Testis (tissue), 3 donors: ENCODE measurements around the gene GAGE13. TPM values are rescaled to one million over a fixed set of nuclear protein-coding genes. Genes with fewer than 3 reads are reported as not detected.
A peak's percentile ranks its signal among the peaks of the same experiment; 100 is the strongest.
"Not testable (repeated sequence)": the region's sequence is repeated elsewhere in the genome, so short reads cannot be mapped to it uniquely, and the experiment has no call there.

Experiments
- DNase-seq: peaks from one replicate; pipeline ENCODE4 v3.0.0-alpha.2; 2019
- H3K27ac ChIP-seq, 2 donors: fragments of 200-600 bp; sonication (generic); one replicate each; pipeline ENCODE4 v1.5.1; 2019
- H3K27me3 ChIP-seq: fragments of 200-600 bp; sonication (generic); one replicate; pipeline ENCODE4 v1.5.1; 2019
- H3K36me3 ChIP-seq: fragments of 200-600 bp; sonication (generic); one replicate; pipeline ENCODE4 v1.5.1; 2017; ENCODE audit warnings: low read depth; ENCODE audit errors: missing control alignments
- H3K4me1 ChIP-seq: fragments of 200-600 bp; sonication (generic); one replicate; pipeline ENCODE4 v1.5.1; 2019
- H3K4me3 ChIP-seq, 2 donors: fragments of 200-600 bp; sonication (generic); one replicate each; pipeline ENCODE4 v1.5.1; 2017 to 2019
- H3K9me3 ChIP-seq: fragments of 200-600 bp; sonication (generic); one replicate; pipeline ENCODE4 v1.5.1; 2017
- CTCF ChIP-seq, 3 experiments: fragments of 450-650 bp in 2 of 3; fragments of 200-600 bp in 1 of 3; sonication (generic) in 1 of 3; IDR thresholded peaks; one replicate each; pipeline ENCODE4 v1.5.1; 2016 to 2019; ENCODE audit warnings: antibody characterized with exemption in 3 of 3, mild to moderate bottlenecking in 2 of 3, moderate library complexity in 1 of 3
- POLR2A ChIP-seq: fragments of 450-650 bp; IDR thresholded peaks from one replicate; pipeline ENCODE4 v1.6.1; 2017; ENCODE audit warnings: antibody characterized with exemption, mild to moderate bottlenecking, moderate library complexity
- WGBS, 2 donors: methylation state at CpG; one replicate each; pipeline ENCODE4 v1.1.5; 2018; 5-methylcytosine and 5-hydroxymethylcytosine counted together
- intact Hi-C: fragments of 100-400 bp; cut with DNase I; formaldehyde crosslinking; loops from one replicate; pipeline ENCODE4 v1.15.1; 2023; ENCODE audit warnings: low total_unique reads
- polyA plus RNA-seq: library from polyadenylated mRNA; stranded (reverse); fragments of 350-450 nt; fragmentation: Illumina TruSeq; extraction: RNeasy Lipid Tissue Mini Kit (QIAGEN cat#74804); gene quantifications from one replicate; pipeline ENCODE4 v1.2.3, GENCODE V29; 2014; ENCODE audit warnings: low read depth, low replicate concordance; ENCODE audit not compliant: insufficient read depth
- total RNA-seq, 2 donors: library from RNA; depleted of rRNA; stranded (reverse); fragments of >200 nt; gene quantifications; one replicate each; pipeline ENCODE4 v1.2.3, GENCODE V29; 2016

GAGE13 gene
- total and polyA plus RNA-seq, 3 donors from 2014 or later: 2.0 to 15.5 (median 5.1) TPM

GRCh38 chrX:49310371-49310770 lies 21.0 kb upstream of the GAGE13 start:
- DNase-seq: no peak
- H3K36me3 ChIP-seq: no peaks in the 10 kb centered on the region
- TF ChIP-seq POLR2A (no peak), CTCF (IDR thresholded peaks at IDR 0.05) (no peak)
- no peak overlapping the region for H3K4me3 ChIP-seq
- H3K27ac ChIP-seq: peak overlapping the region; percentile 86 to 87
- H3K27me3 ChIP-seq: no peaks in the 10 kb centered on the region
- intact Hi-C loops: no loop called here
- H3K4me1 ChIP-seq: peaks cover 7% of the 10 kb centered on the region
- 38% methylated on average over 18 of the region's 18 CpGs for WGBS, 2 donors
- no peaks in the 10 kb centered on the region for H3K9me3 ChIP-seq

GRCh38 chrX:49312176-49312575 lies 19.2 kb upstream of the GAGE13 start:
- no peaks in the 10 kb centered on the region for H3K9me3 ChIP-seq
- intact Hi-C loops: no loop called here
- H3K27ac ChIP-seq: no peak overlapping the region
- H3K36me3 ChIP-seq: no peaks in the 10 kb centered on the region
- peaks cover 7% of the 10 kb centered on the region for H3K4me1 ChIP-seq
- no peak overlapping the region for H3K4me3 ChIP-seq
- no peak for TF ChIP-seq CTCF (IDR thresholded peaks at IDR 0.05)
- no peak for TF ChIP-seq POLR2A
- DNase-seq: no peak
- H3K27me3 ChIP-seq: no peaks in the 10 kb centered on the region
- 79 to 91% methylated on average over 2 of the region's 2 CpGs for WGBS, 2 donors

GRCh38 chrX:49316085-49316484 lies 15.3 kb upstream of the GAGE13 start:
- intact Hi-C loops: no loop called here
- TF ChIP-seq POLR2A (no peak), CTCF (IDR thresholded peaks at IDR 0.05) (no peak)
- Histone ChIP-seq H3K4me1 (no peaks in the 10 kb centered on the region), H3K36me3 (no peaks in the 10 kb centered on the region), H3K27me3 (no peaks in the 10 kb centered on the region), H3K27ac (peak overlapping the region in 1 of 2 donors; percentile 19), H3K9me3 (no peaks in the 10 kb centered on the region), H3K4me3 (no peak overlapping the region)
- no peak for DNase-seq
- WGBS, 2 donors: 54 to 56% methylated on average over 4 of the region's 4 CpGs

- H3K4me3 ChIP-seq, H3K27me3 ChIP-seq, H3K27ac ChIP-seq, H3K4me1 ChIP-seq, intact Hi-C loops, H3K36me3 ChIP-seq, DNase-seq, H3K9me3 ChIP-seq: not testable (repeated sequence)
- 63% methylated on average over 1 of the region's 16 CpGs; no CpG with 5 or more reads in 1 of the 2 donors for WGBS, 2 donors
These were observed 9.6 kb upstream of the GAGE13 start, which contains the start of gene GAGE12J for GRCh38 chrX:49321737-49322136. TSS of gene GAGE12J (plus strand) at chrX:49322037. CDS start at chrX:49323194, 1,157 bp downstream.

GRCh38 chrX:49322266-49322665 lies 9.1 kb upstream of the GAGE13 start:
- no CpG with 5 or more reads among the region's 27 CpGs for WGBS, 2 donors
- H3K4me3 ChIP-seq, H3K4me1 ChIP-seq, DNase-seq, H3K36me3 ChIP-seq, H3K9me3 ChIP-seq, H3K27ac ChIP-seq, intact Hi-C loops, H3K27me3 ChIP-seq: not testable (repeated sequence)

- H3K4me3 ChIP-seq, DNase-seq, H3K4me1 ChIP-seq, H3K9me3 ChIP-seq, intact Hi-C loops, H3K27ac ChIP-seq, H3K36me3 ChIP-seq, H3K27me3 ChIP-seq: not testable (repeated sequence)
- whole genome bisulfite sequencing, 2 donors: 48% methylated on average over 3 of the region's 7 CpGs; no CpG with 5 or more reads in 1 of the 2 donors
These were observed 7.6 kb upstream of the GAGE13 start for GRCh38 chrX:49323735-49324134.

- H3K4me1 ChIP-seq, H3K4me3 ChIP-seq, H3K9me3 ChIP-seq, DNase-seq, H3K36me3 ChIP-seq, H3K27me3 ChIP-seq, H3K27ac ChIP-seq, intact Hi-C loops: not testable (repeated sequence)
- WGBS, 2 donors: 71% methylated on average over 8 of the region's 11 CpGs; no CpG with 5 or more reads in 1 of the 2 donors
These were observed 961 bp upstream of the GAGE13 start for GRCh38 chrX:49330421-49330820.

- H3K27me3 ChIP-seq, intact Hi-C loops: not testable (repeated sequence)
- 57% methylated on average over 14 of the region's 26 CpGs; no CpG with 5 or more reads in 1 of the 2 donors for WGBS, 2 donors
These were observed 459 bp downstream of the GAGE13 start for GRCh38 chrX:49331841-49332240.

GRCh38 chrX:49341449-49341848 lies 10.1 kb downstream of the GAGE13 start:
- WGBS, 2 donors: 93% methylated on average over 13 of the region's 24 CpGs; no CpG with 5 or more reads in 1 of the 2 donors

More at GRCh38 chrX:49331841-49332240, 459 bp downstream of the GAGE13 start:
- H3K9me3 ChIP-seq, H3K27ac ChIP-seq, H3K36me3 ChIP-seq, H3K4me1 ChIP-seq, DNase-seq, H3K4me3 ChIP-seq: not testable (repeated sequence)

More at GRCh38 chrX:49341449-49341848, 10.1 kb downstream of the GAGE13 start:
- H3K27ac ChIP-seq, H3K27me3 ChIP-seq, H3K4me1 ChIP-seq, H3K36me3 ChIP-seq, H3K9me3 ChIP-seq, intact Hi-C loops: not testable (repeated sequence)
- DNase-seq: peak; percentile 74
- H3K4me3 ChIP-seq: peak overlapping the region in 1 of 2 donors; percentile 14
